Ascending aorta (tissue), 2 donors: Measurements from ENCODE around the gene GRIK1. TPM values are rescaled to one million over a fixed set of nuclear protein-coding genes. Genes with fewer than 3 reads are reported as not detected.

Experiments used
- DNase-seq, 2 donors: peaks; one replicate each; pipeline ENCODE4 v3.0.0-alpha.2; 2019; ENCODE audit warnings: low spot score in 2 of 2
- H3K27ac ChIP-seq, 2 donors: fragments of 200-600 bp; sonication (generic); one replicate each; pipeline ENCODE4 v1.5.1; 2016 to 2017; ENCODE audit warnings: mild to moderate bottlenecking in 1 of 2
- H3K27me3 ChIP-seq: fragments of 200-600 bp; sonication (generic); one replicate; pipeline ENCODE4 v1.5.1; 2017
- H3K36me3 ChIP-seq, 2 donors: fragments of 200-600 bp; sonication (generic); one replicate each; pipeline ENCODE4 v1.5.1; 2016
- H3K4me1 ChIP-seq, 2 donors: fragments of 200-600 bp; sonication (generic); one replicate each; pipeline ENCODE4 v1.5.1; 2016 to 2017; ENCODE audit warnings: mild to moderate bottlenecking in 1 of 2
- H3K4me3 ChIP-seq, 2 donors: fragments of 200-600 bp; sonication (generic); one replicate each; pipeline ENCODE4 v1.5.1; 2016 to 2017; ENCODE audit warnings: mild to moderate bottlenecking in 1 of 2
- H3K9me3 ChIP-seq, 2 donors: fragments of 200-600 bp; sonication (generic); one replicate each; pipeline ENCODE4 v1.5.1; 2016
- intact Hi-C: fragments of 100-400 bp; cut with DNase I; formaldehyde crosslinking; loops from one replicate; pipeline ENCODE4 v1.15.1; 2023
- total RNA-seq: library from RNA; depleted of rRNA; stranded (reverse); fragments of >200 nt; gene quantifications from one replicate; pipeline ENCODE4 v1.1.0, GENCODE V29; 2016
- TF ChIP-seq, protein P1 (sequence below), 3 experiments: fragments of 200-600 bp in 2 of 3; fragments of 450-650 bp in 1 of 3; sonication (generic) in 2 of 3; IDR thresholded peaks; one replicate each; pipeline ENCODE4 v1.5.1; 2016 to 2019; ENCODE audit warnings: antibody characterized with exemption in 3 of 3, mild to moderate bottlenecking in 1 of 3, moderate library complexity in 1 of 3

Gene GRIK1
- total RNA-seq, 1 donor from 2014 or later: not detected

DNA sequence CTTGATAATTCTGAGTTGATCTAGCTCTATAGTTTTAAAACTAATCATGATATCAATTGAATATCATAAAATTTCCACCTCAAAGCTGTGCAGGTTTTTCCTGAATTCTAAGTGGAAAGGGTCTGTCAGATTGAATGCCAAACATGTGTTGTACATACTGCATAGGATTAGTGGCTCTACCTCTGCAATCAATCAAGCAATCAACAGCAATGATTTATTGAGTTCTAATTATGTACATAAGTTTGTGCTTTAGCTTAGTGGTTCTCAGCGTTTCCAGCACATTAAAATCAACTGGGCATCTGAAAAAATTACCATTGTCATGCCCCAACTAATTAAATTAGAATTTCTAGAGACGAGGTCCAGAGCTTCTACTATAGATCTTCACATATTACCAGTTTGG, 389.6 kb downstream of the GRIK1 start:
- Histone ChIP-seq H3K27me3 (no peaks in the 10 kb centered on the region), H3K9me3 (no peaks in the 10 kb centered on the region), H3K27ac (no peak overlapping the region), H3K36me3 (no peaks in the 10 kb centered on the region), H3K4me3 (no peak overlapping the region), H3K4me1 (no peaks in the 10 kb centered on the region)
- intact Hi-C loops: no loop called here
- no peak for DNase-seq
- TF ChIP-seq, protein P1, sequence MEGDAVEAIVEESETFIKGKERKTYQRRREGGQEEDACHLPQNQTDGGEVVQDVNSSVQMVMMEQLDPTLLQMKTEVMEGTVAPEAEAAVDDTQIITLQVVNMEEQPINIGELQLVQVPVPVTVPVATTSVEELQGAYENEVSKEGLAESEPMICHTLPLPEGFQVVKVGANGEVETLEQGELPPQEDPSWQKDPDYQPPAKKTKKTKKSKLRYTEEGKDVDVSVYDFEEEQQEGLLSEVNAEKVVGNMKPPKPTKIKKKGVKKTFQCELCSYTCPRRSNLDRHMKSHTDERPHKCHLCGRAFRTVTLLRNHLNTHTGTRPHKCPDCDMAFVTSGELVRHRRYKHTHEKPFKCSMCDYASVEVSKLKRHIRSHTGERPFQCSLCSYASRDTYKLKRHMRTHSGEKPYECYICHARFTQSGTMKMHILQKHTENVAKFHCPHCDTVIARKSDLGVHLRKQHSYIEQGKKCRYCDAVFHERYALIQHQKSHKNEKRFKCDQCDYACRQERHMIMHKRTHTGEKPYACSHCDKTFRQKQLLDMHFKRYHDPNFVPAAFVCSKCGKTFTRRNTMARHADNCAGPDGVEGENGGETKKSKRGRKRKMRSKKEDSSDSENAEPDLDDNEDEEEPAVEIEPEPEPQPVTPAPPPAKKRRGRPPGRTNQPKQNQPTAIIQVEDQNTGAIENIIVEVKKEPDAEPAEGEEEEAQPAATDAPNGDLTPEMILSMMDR (IDR thresholded peaks at IDR 0.05): no peak

DNA sequence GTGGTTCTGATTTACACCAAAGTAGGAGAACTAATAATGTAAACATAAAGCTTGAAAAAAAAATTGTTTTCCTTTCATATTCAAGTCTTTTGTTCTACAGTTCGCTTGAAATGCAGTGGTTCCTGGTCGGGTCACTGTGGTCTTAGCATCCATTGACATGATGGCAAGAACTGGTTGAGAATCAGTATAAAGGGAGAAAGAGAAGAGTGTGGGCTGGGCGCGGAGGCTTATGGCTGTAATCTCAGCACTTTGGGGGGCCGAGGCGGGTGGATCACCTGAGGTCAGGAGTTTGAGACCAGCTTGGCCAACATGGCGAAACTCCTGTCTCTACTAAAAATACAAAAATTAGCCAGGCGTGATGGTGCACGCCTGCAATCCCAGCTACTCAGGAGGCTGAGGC, 390.2 kb downstream of the GRIK1 start:
- TF ChIP-seq, protein P1 (IDR thresholded peaks at IDR 0.05): no peak
- no peaks in the 10 kb centered on the region for H3K36me3 ChIP-seq

DNA sequence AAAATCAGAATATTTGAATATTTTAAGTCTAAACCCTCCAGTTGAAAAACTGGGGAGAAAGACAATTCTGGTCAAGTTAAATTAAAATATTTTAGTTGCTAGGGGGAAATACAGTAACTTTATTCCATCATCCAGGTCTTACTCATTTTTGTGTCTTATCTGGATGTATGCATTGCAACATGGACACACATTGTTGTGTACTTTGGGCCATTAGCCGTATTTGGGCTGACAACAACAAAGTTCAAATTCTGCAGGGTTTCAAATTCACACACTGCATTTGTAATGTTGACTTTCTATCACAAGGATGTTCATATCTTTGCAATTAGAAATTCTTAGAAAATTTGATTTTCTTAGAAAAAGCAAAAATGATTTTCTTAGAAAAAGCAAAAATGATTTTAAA, 391.8 kb downstream of the GRIK1 start:
- Histone ChIP-seq H3K36me3 (no peaks in the 10 kb centered on the region), H3K27me3 (no peaks in the 10 kb centered on the region), H3K4me3 (no peak overlapping the region), H3K9me3 (no peaks in the 10 kb centered on the region), H3K4me1 (no peaks in the 10 kb centered on the region), H3K27ac (no peak overlapping the region)
- no peak for DNase-seq
- intact Hi-C loops: no loop called here
- TF ChIP-seq, protein P1 (IDR thresholded peaks at IDR 0.05): no peak

More for the DNA sequence above, 390.2 kb downstream of the GRIK1 start:
- Histone ChIP-seq H3K9me3 (no peaks in the 10 kb centered on the region), H3K27ac (no peak overlapping the region), H3K4me1 (no peaks in the 10 kb centered on the region), H3K4me3 (no peak overlapping the region), H3K27me3 (no peaks in the 10 kb centered on the region)
- intact Hi-C loops: no loop called here
- DNase-seq: no peak

DNA sequence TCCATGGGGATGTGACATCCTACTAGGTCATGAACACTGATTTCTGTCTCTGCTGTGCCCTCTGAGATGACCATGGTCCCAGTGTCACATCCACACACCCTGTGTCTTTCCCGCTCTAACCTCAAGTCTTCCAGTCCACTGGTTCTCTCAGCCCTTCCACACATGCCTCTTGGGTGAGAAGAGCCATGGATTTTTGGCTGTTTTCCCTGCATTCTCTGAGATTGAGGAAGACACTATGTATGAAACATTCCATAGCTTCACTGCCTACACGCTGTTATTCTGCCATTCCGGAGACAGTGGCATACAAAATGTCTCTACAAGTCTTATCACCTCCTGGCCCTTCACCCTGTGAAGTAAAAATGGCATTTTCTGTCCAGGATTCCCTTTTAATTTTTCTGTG, 393.7 kb downstream of the GRIK1 start:
- TF ChIP-seq, protein P1 (IDR thresholded peaks at IDR 0.05): no peak
- Histone ChIP-seq H3K36me3 (no peaks in the 10 kb centered on the region), H3K4me3 (no peak overlapping the region), H3K9me3 (no peaks in the 10 kb centered on the region), H3K4me1 (no peaks in the 10 kb centered on the region), H3K27ac (no peak overlapping the region), H3K27me3 (no peaks in the 10 kb centered on the region)
- intact Hi-C loops: no loop called here
- no peak for DNase-seq

DNA sequence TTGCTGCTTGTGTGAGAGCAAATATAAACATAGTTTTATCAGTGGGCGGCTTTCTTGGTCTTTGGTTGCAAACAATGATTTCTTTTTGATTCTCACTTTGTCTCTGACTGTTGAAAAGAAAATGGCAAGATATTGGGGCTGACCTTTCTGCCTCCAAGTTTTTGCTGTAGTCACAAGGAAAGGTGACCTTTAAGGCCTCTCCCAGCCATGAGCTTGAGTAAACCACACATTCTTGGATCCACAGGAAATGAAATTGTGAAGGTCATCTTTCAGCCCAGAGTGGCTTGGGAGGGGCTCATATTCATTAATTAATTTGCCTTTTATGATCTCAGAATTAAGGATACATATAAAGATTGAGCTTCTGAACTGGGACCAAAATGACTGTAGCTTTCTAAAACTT, 399.5 kb downstream of the GRIK1 start:
- Histone ChIP-seq H3K36me3 (no peaks in the 10 kb centered on the region), H3K27ac (no peak overlapping the region), H3K4me1 (no peaks in the 10 kb centered on the region), H3K27me3 (no peaks in the 10 kb centered on the region), H3K4me3 (no peak overlapping the region), H3K9me3 (no peaks in the 10 kb centered on the region)
- DNase-seq: no peak
- TF ChIP-seq, protein P1 (IDR thresholded peaks at IDR 0.05): no peak
- intact Hi-C loops: no loop called here

DNA sequence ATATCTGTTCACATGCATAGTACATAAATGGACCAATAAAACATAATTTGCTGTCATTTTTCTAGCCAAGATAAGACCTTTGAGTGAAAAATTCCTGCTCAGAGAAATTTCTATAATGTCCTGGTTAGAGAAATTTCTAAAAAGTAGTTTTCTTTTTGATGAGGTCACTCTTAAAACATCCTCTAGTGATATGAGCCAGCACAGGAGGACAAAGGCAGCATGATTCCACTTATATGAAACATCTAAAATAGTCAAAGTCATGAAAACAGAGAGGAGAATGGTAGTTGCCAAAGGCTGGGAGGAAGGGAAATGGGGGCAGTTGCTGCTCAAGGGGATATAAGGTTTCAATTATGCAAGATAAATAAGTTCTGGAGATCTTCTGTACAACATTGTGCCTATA, 401.7 kb downstream of the GRIK1 start:
- Histone ChIP-seq H3K9me3 (no peaks in the 10 kb centered on the region), H3K27ac (no peak overlapping the region), H3K4me3 (no peak overlapping the region), H3K27me3 (no peaks in the 10 kb centered on the region), H3K4me1 (no peaks in the 10 kb centered on the region), H3K36me3 (no peaks in the 10 kb centered on the region)
- intact Hi-C loops: no loop called here
- TF ChIP-seq, protein P1 (IDR thresholded peaks at IDR 0.05): no peak
- no peak for DNase-seq
